H1 (cell line): ENCODE results near the gene RAD52. TPM values are rescaled to one million over a fixed set of nuclear protein-coding genes. Genes with fewer than 3 reads are reported as not detected.

Experiments
- BCL11A ChIP-seq, 2 experiments: IDR thresholded peaks; one replicate each; pipeline ENCODE4 v1.6.1; 2011; ENCODE audit warnings: low read depth in 2 of 2, low read length in 2 of 2, mild to moderate bottlenecking in 2 of 2
- CHD1 ChIP-seq: IDR thresholded peaks from 2 replicates; pipeline ENCODE4 v1.6.1; 2012; ENCODE audit warnings: low read depth, low read length, improper control_type of control experiment
- HDAC2 ChIP-seq, 2 experiments: fragments of 300-600 bp in 1 of 2; sonication (generic) in 1 of 2; IDR thresholded peaks; 2 replicates each; pipeline ENCODE4 v1.6.1; 2011 to 2012; ENCODE audit warnings: low read depth in 2 of 2, low read length in 2 of 2, mild to moderate bottlenecking in 2 of 2, moderate library complexity in 2 of 2, borderline replicate concordance in 1 of 2, inconsistent platforms in 1 of 2
- KDM5A ChIP-seq: fragments of 200-600 bp; IDR thresholded peaks from 2 replicates; pipeline ENCODE4 v1.7.1; 2012; ENCODE audit warnings: mild to moderate bottlenecking, low read length, inconsistent platforms, mixed read lengths
- PHF8 ChIP-seq: fragments of 200-600 bp; sonication (generic); conservative IDR thresholded peaks from 2 replicates; pipeline ENCODE4 v1.7.1; 2012; ENCODE audit warnings: low read depth, mild to moderate bottlenecking, inconsistent platforms, low read length, moderate library complexity
- SAP30 ChIP-seq: fragments of 300-600 bp; sonication (generic); IDR thresholded peaks from 2 replicates; pipeline ENCODE4 v1.7.1; 2012; ENCODE audit warnings: low read length, moderate library complexity, mild to moderate bottlenecking, inconsistent platforms; ENCODE audit not compliant: insufficient read depth, insufficient replicate concordance
- TAF1 ChIP-seq: IDR thresholded peaks from 2 replicates; pipeline ENCODE4 v1.6.1; 2011; ENCODE audit warnings: mild to moderate bottlenecking, low read depth, low read length
- TCF12 ChIP-seq: IDR thresholded peaks from 2 replicates; pipeline ENCODE4 v1.6.1; 2011; ENCODE audit warnings: low read depth, mild to moderate bottlenecking, low read length
- USF2 ChIP-seq: IDR thresholded peaks from 2 replicates; pipeline ENCODE4 v1.6.1; 2011; ENCODE audit warnings: low read length, improper control_type of control experiment
- polyA plus RNA-seq, 7 experiments: library from polyadenylated mRNA; depleted of rRNA in 3 of 7; stranded (reverse) in 5 of 7; unstranded in 2 of 7; fragments of >200 nt in 5 of 7; fragments of 200-250 nt in 2 of 7; gene quantifications; 1 replicate in 5 of 7; 2 replicates in 1 of 7; 4 replicates in 1 of 7; pipeline versions ENCODE4 v1.2.1 to v1.2.3, GENCODE V29; 2011 to 2013; ENCODE audit warnings: missing spikeins in 2 of 7, mixed read lengths in 2 of 7
- total RNA-seq: library from RNA; stranded (reverse); fragmentation: NEBNext Ultra II Directional; extraction: Animal tissue kit (Norgen Biotek cat#: 25700); gene quantifications from 2 replicates; pipeline ENCODE4 v1.2.1, GENCODE V29; 2021

RAD52 gene
- total and polyA plus RNA-seq, 2 of the 8 experiments (the other 6 are each of a cell fraction or from before 2014, with no cell fraction given), result 12.5 to 14.3 TPM

- TF ChIP-seq CHD1 (no peak), PHF8 (no peak), USF2 (no peak), TCF12 (no peak), TAF1 (no peak), SAP30 (no peak), HDAC2 (IDR thresholded peaks at IDR 0.05; ENCODE audit: borderline replicate concordance in 1 of 2, low read depth in 2 of 2, low read length in 2 of 2) (no peak), KDM5A (no peak), BCL11A (IDR thresholded peaks at IDR 0.05; ENCODE audit: low read depth in 2 of 2, low read length in 2 of 2) (no peak)
Observed at GRCh38 chr12:886206-886605, 63.3 kb downstream of the RAD52 start (continued).
